Right lobe of liver (tissue), 6 donors: ENCODE results near the gene TAF7L. TPM values are rescaled to one million over a fixed set of nuclear protein-coding genes. Genes with fewer than 3 reads are reported as not detected.

Source experiments
- ATAC-seq, 4 donors: fragments of 200-7000 bp; cut with Tn5 transposase; one replicate each; pipeline ENCODE4 v1.9.1; 2020; ENCODE audit warnings: mild to moderate bottlenecking in 4 of 4, moderate library complexity in 4 of 4
- DNase-seq, 3 donors: peaks; one replicate each; pipeline ENCODE4 v3.0.0-alpha.2; 2020
- H3K27ac ChIP-seq, 3 donors: fragments of 200-600 bp; one replicate each; pipeline ENCODE4 v1.8.0; 2022
- H3K27me3 ChIP-seq, 2 donors: fragments of 200-600 bp; one replicate each; pipeline ENCODE4 v1.8.0; 2022
- H3K36me3 ChIP-seq, 4 donors: fragments of 200-600 bp; sonication (generic) in 1 of 4; one replicate each; pipeline versions ENCODE4 v1.5.1 to v1.8.0; 2017 to 2022; ENCODE audit warnings: control low read depth in 1 of 4
- H3K4me1 ChIP-seq, 4 donors: fragments of 200-600 bp; sonication (generic) in 1 of 4; one replicate each; pipeline versions ENCODE4 v1.5.1 to v1.8.0; 2017 to 2022; ENCODE audit warnings: control low read depth in 1 of 4
- H3K4me3 ChIP-seq, 3 donors: fragments of 200-600 bp; one replicate each; pipeline ENCODE4 v1.8.0; 2022
- H3K9me3 ChIP-seq, 4 donors: fragments of 200-600 bp; sonication (generic) in 1 of 4; one replicate each; pipeline versions ENCODE4 v1.5.1 to v1.8.0; 2017 to 2022; ENCODE audit warnings: control low read depth in 1 of 4
- POLR2A ChIP-seq: fragments of 450-650 bp; IDR thresholded peaks from one replicate; pipeline ENCODE4 v1.6.1; 2017; ENCODE audit warnings: antibody characterized with exemption, mild to moderate bottlenecking
- WGBS: methylation state at CpG from one replicate; pipeline ENCODE4 v1.1.6; 2018; ENCODE audit warnings: low coverage, low lambda C conversion rate; ENCODE audit not compliant: insufficient coverage; ENCODE audit errors: missing lambda C conversion rate; 5-methylcytosine and 5-hydroxymethylcytosine counted together
- intact Hi-C, 2 donors: fragments of 100-400 bp; cut with DNase I; formaldehyde crosslinking; loops; one replicate each; pipeline versions ENCODE4 v1.11.2 to v1.14.1; 2022
- total RNA-seq, 6 experiments: library from RNA; depleted of rRNA in 2 of 6; stranded (reverse); fragments of >200 nt in 2 of 6; fragmentation: NEBNext Ultra II Directional in 3 of 6; extraction: Animal tissue kit (Norgen Biotek cat#: 25700) in 3 of 6; gene quantifications; one replicate each; pipeline versions ENCODE4 v1.1.0 to v1.2.4, GENCODE V29; 2016 to 2023
- TF ChIP-seq, protein P1 (sequence below), 4 donors: fragments of 200-600 bp in 3 of 4; fragments of 450-650 bp in 1 of 4; IDR thresholded peaks; one replicate each; pipeline versions ENCODE4 v1.5.1 to v1.8.0; 2016 to 2022; ENCODE audit warnings: antibody characterized with exemption in 4 of 4, mild to moderate bottlenecking in 2 of 4
- donor health status: DM: no; HTN: yes; CAD: no.
- donor health status: DM: no; HTN: no; CAD: no.
- donor health status: DM: no; HTN: no; CAD: no.
- donor health status: DM: no; HTN: yes; CAD: no.
- donor health status: DM: no; HTN: yes; CAD: no.

The TAF7L gene
- total RNA-seq, 6 experiments from 2014 or later, result 0.09 to 0.31 TPM; not detected in 4

DNA sequence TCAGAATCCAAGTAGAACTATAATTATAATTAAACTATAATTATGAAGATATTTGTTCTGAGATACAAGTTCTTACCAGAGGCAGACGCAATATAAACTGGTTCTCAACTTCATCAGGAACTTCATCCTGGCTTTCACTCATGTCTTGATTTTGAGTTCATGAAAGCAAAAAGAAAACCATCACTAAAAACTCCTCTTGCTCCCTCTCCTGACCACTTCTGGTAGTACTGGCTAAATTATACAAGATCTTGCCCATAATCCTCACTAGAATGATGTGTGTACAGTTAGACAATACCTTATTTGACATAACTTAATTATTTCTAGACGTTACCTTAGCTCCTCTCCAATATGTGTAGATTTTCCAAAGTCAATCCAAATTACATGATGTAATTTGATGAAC, 3.7 kb downstream of the TAF7L start:
- Histone ChIP-seq H3K27me3 (peaks cover 0 to 8% of the 10 kb centered on the region in 2 donors), H3K9me3 (no peaks in the 10 kb centered on the region), H3K4me3 (no peak overlapping the region), H3K36me3 (no peaks in the 10 kb centered on the region), H3K27ac (no peak overlapping the region), H3K4me1 (no peaks in the 10 kb centered on the region)
- intact Hi-C loops, result no loop called here
- TF ChIP-seq POLR2A, result no peak
- TF ChIP-seq, protein P1, sequence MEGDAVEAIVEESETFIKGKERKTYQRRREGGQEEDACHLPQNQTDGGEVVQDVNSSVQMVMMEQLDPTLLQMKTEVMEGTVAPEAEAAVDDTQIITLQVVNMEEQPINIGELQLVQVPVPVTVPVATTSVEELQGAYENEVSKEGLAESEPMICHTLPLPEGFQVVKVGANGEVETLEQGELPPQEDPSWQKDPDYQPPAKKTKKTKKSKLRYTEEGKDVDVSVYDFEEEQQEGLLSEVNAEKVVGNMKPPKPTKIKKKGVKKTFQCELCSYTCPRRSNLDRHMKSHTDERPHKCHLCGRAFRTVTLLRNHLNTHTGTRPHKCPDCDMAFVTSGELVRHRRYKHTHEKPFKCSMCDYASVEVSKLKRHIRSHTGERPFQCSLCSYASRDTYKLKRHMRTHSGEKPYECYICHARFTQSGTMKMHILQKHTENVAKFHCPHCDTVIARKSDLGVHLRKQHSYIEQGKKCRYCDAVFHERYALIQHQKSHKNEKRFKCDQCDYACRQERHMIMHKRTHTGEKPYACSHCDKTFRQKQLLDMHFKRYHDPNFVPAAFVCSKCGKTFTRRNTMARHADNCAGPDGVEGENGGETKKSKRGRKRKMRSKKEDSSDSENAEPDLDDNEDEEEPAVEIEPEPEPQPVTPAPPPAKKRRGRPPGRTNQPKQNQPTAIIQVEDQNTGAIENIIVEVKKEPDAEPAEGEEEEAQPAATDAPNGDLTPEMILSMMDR (IDR thresholded peaks at IDR 0.05), result peak; percentile 51 to 67 (median 62)
- ATAC-seq (peak; percentile 60 to 76 (median 74)), DNase-seq (no peak)
- 0% methylated on average over 2 of the region's 2 CpGs for WGBS

DNA sequence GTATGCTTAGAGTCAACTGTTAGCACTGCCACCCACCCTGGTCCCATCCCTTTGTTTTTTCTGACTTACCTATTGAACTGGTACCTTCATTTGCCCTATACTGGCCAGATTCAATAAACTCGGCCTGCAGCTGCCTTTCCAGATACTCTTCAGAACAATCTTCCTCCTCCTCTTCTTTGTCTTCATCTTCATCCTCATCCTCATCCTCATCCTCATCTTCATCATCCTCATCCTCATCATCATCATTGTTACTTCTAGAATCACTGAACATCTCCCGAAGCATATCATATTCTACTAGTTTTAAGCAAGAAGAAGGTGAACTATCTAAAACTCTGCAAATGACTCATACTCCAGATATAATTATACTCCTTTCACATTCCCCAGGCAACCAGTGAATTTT, 14.9 kb downstream of the TAF7L start:
- Histone ChIP-seq H3K27me3 (no peaks in the 10 kb centered on the region), H3K36me3 (no peaks in the 10 kb centered on the region), H3K4me1 (no peaks in the 10 kb centered on the region), H3K4me3 (no peak overlapping the region), H3K27ac (no peak overlapping the region), H3K9me3 (no peaks in the 10 kb centered on the region)
- WGBS, result 48% methylated on average over 2 of the region's 2 CpGs
- DNase-seq (no peak), ATAC-seq (no peak)
- TF ChIP-seq, protein P1 (IDR thresholded peaks at IDR 0.05), result no peak
- no peak for TF ChIP-seq POLR2A
- intact Hi-C loops, result no loop called here

DNA sequence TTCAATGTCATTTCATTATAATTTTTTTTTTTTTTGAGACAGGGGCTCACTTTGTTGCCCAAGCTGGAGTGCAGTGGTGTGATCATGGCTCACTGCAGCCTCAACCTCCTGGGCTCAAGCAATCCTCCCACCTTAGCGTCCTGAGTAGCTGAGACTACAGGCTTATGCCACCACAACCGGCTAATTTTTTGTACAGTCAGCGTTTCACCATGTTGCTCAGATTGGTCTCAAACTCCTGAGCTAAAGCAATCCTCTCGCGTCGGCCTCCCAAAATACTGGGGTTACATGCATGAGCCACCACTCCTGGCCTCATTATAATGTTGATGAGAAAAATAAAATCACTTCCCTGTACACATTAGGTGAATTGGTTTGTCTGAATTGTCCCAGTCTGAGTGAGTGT, 16.9 kb downstream of the TAF7L start:
- no peaks in the 10 kb centered on the region for H3K36me3 ChIP-seq
- H3K27me3 ChIP-seq, result no peaks in the 10 kb centered on the region
- no peak overlapping the region for H3K27ac ChIP-seq
- intact Hi-C loops, result no loop called here
- DNase-seq (no peak), ATAC-seq (no peak)
- H3K4me3 ChIP-seq, result no peak overlapping the region
- no peaks in the 10 kb centered on the region for H3K9me3 ChIP-seq
- TF ChIP-seq, protein P1 (IDR thresholded peaks at IDR 0.05), result no peak
- TF ChIP-seq POLR2A, result no peak
- 81% methylated on average over 6 of the region's 6 CpGs for WGBS
- H3K4me1 ChIP-seq, result no peaks in the 10 kb centered on the region

DNA sequence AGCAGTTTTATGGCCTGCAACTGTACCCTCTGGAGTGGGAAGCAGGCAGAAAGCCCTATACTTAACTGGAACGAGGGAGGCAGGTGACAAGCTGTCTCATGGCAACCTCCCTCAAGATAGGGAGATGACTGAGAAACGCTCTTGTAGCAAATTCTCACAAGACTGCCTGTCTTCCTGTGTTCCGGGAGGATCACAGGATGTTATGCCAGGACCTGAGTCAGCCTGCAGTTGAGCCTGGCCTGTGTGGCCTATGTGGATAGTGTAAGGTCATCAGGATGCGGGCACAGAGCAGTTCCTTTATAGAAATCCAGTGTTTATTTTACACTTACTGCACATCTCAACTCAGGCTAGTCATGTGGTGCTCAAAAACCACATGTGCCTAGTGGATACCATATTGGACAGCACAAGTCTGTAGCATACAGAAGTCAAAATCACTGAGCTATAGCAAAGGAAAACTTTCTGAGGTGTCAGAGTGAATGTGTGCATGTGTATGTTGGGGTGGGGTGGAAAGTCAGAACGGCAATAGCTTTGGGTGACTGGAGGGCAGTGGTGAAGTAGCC, 25.2 kb downstream of the TAF7L start:
- WGBS, result 55% methylated on average over 5 of the region's 5 CpGs
- DNase-seq (no peak), ATAC-seq (peak in 3 of 4 donors; percentile 23 to 51 (median 26))
- TF ChIP-seq, protein P1 (IDR thresholded peaks at IDR 0.05), result no peak
- TF ChIP-seq POLR2A, result no peak
- Histone ChIP-seq H3K4me1 (no peaks in the 10 kb centered on the region), H3K4me3 (no peak overlapping the region), H3K36me3 (no peaks in the 10 kb centered on the region), H3K9me3 (no peaks in the 10 kb centered on the region), H3K27me3 (no peaks in the 10 kb centered on the region), H3K27ac (no peak overlapping the region)
- intact Hi-C loops, result no loop called here

DNA sequence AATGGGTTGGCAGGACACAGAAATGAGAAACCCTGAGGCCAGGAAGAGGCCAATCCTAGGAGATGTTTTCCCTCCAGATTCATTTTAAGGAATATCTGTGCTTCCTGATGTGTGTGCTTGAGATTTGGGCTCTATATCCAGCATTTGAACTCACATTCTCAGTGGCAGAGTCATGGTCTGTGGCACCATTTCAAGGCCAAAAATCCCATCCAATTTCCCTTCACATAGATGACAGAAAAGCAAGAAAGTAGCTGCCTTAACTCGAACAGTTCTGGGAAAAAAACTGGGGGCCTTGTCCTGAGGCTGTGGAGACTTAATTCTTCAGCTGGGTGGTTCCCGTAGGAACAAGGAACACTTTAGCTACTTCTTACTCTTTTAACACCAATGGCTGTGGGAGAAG, 27.4 kb downstream of the TAF7L start:
- Histone ChIP-seq H3K27me3 (no peaks in the 10 kb centered on the region), H3K4me3 (no peak overlapping the region), H3K9me3 (no peaks in the 10 kb centered on the region), H3K27ac (no peak overlapping the region), H3K36me3 (no peaks in the 10 kb centered on the region), H3K4me1 (no peaks in the 10 kb centered on the region)
- intact Hi-C loops, result no loop called here
- ATAC-seq (no peak), DNase-seq (no peak)
- TF ChIP-seq, protein P1 (IDR thresholded peaks at IDR 0.05), result no peak
- no peak for TF ChIP-seq POLR2A
- WGBS, result 39% methylated on average over 2 of the region's 2 CpGs
